ENCODE results near the gene ARHGAP6.
A peak's percentile ranks its signal among the peaks of the same experiment; 100 is the strongest.

ARHGAP6 gene

GRCh38 chrX:11336201-11336600 lies 329.5 kb downstream of the ARHGAP6 start:
- Histone ChIP-seq H3K4me3 (no peak overlapping the region), H3K36me3 (no peaks in the 10 kb centered on the region), H3K4me1 (no peaks in the 10 kb centered on the region), H3K9me3 (no peaks in the 10 kb centered on the region), H3K27ac (no peak overlapping the region), H3K27me3 (no peaks in the 10 kb centered on the region)
- intact Hi-C loops (cut with DNase I; ENCODE audit: low total_unique reads): no loop called here
- no peak for TF ChIP-seq CTCF (IDR thresholded peaks at IDR 0.05)
- DNase-seq: no peak

DNA sequence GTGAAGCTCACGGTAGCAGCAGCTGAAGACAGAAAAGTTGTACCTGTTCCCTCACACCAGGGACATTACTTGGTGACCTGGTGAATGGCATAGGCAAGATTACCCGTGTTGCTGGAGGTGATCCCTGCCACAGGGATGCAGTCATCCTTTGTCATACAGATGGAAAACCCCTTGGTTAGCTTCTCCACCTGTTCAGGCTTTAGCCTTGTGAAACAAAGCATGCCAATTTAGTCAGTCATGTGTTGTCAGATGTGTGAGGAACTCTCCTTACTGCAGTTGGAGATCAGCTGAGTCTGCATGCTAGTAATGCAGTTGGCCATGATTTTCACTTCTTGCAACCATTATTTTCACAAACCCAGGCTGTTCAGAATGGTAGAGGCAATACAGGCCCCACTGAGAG lies 331.6 kb downstream of the ARHGAP6 start:
- no peaks in the 10 kb centered on the region for H3K9me3 ChIP-seq
- H3K4me1 ChIP-seq: no peaks in the 10 kb centered on the region
- no peak for TF ChIP-seq CTCF (IDR thresholded peaks at IDR 0.05)
- no peak overlapping the region for H3K27ac ChIP-seq
- intact Hi-C loops (cut with DNase I; ENCODE audit: low total_unique reads): no loop called here
- no peak overlapping the region for H3K4me3 ChIP-seq
- DNase-seq: no peak
- H3K36me3 ChIP-seq: no peaks in the 10 kb centered on the region
- H3K27me3 ChIP-seq: no peaks in the 10 kb centered on the region

- Histone ChIP-seq H3K4me3 (no peak overlapping the region), H3K27me3 (no peaks in the 10 kb centered on the region), H3K4me1 (no peaks in the 10 kb centered on the region), H3K27ac (no peak overlapping the region), H3K9me3 (no peaks in the 10 kb centered on the region), H3K36me3 (no peaks in the 10 kb centered on the region)
- no peak for DNase-seq
- intact Hi-C loops (cut with DNase I; ENCODE audit: low total_unique reads): no loop called here
- no peak for TF ChIP-seq CTCF (IDR thresholded peaks at IDR 0.05)
These were observed 333.9 kb downstream of the ARHGAP6 start for GRCh38 chrX:11331788-11332187.

DNA sequence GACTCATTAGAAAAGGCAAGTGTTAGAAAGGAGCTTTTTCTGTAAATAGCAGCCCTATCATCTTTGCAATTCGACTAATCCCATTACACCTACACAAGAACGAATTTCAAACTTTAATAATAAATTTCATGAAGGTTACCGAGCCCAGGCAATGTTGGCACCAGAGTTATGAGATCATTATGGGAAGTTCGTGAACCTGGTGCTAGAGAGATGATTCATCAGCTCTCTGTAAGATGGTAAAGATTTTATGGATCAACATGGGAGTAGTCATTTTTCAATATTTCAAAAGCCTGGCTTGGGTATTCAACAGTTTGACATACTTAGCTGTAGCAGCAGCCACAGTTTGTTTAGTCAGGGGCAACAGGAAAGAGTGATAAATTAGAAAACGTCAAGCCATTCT lies 336.7 kb downstream of the ARHGAP6 start:
- no peaks in the 10 kb centered on the region for H3K4me1 ChIP-seq
- no peaks in the 10 kb centered on the region for H3K36me3 ChIP-seq
- DNase-seq: no peak
- H3K27me3 ChIP-seq: no peaks in the 10 kb centered on the region
- TF ChIP-seq CTCF (IDR thresholded peaks at IDR 0.05): no peak
- H3K9me3 ChIP-seq: peaks cover 0 to 6% (median 6%) of the 10 kb centered on the region in 3 donors
- intact Hi-C loops (cut with DNase I; ENCODE audit: low total_unique reads): no loop called here
- no peak overlapping the region for H3K4me3 ChIP-seq
- H3K27ac ChIP-seq: no peak overlapping the region

DNA sequence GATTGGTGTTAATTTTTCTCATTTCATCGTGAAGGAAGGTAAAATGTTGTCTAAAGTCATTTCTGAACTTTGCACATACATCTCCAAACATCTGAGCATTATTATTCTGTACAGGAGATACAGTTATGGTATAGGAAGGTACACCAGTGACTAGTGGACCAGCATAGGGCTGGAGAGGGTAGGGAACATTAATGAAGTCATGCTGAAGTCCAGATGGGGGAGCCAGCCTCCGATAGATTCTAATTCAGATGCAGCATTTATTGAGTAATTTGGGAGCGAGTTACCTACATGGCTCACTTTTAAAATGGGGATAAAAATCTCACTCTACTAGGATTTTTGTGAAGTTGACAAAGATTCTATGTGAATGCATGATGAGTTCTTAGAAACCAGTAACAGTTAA lies 337.6 kb downstream of the ARHGAP6 start:
- H3K27me3 ChIP-seq: no peaks in the 10 kb centered on the region
- H3K36me3 ChIP-seq: no peaks in the 10 kb centered on the region
- H3K27ac ChIP-seq: no peak overlapping the region
- peaks cover 0 to 13% (median 12%) of the 10 kb centered on the region in 3 donors for H3K9me3 ChIP-seq
- TF ChIP-seq CTCF (IDR thresholded peaks at IDR 0.05): no peak
- H3K4me3 ChIP-seq: no peak overlapping the region
- no peak for DNase-seq
- H3K4me1 ChIP-seq: no peaks in the 10 kb centered on the region
- intact Hi-C loops (cut with DNase I; ENCODE audit: low total_unique reads): no loop called here

DNA sequence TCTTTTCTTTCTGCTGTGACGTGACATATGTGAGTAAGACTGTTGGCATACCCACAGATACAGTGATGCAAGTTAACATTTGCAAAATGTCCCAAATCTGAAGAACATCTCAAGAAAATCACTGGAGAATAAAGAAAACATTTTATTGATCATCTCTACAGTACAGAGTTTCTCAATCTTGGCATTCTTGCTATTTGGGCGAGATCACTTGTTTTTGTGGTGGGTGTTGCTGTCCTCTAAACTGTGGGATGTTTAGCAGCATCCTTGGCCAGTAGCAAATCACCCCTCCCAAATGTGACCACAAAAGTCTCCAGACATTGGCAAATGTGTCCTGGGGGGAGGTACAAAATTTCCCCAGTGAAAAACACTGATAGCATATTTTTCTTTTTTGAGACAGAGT lies 343.7 kb downstream of the ARHGAP6 start:
- no peaks in the 10 kb centered on the region for H3K36me3 ChIP-seq
- TF ChIP-seq CTCF (IDR thresholded peaks at IDR 0.05): no peak

More for the DNA sequence above, 343.7 kb downstream of the ARHGAP6 start:
- Histone ChIP-seq H3K27me3 (no peaks in the 10 kb centered on the region), H3K4me1 (no peaks in the 10 kb centered on the region), H3K27ac (no peak overlapping the region), H3K4me3 (no peak overlapping the region), H3K9me3 (peaks cover 0 to 13% (median 12%) of the 10 kb centered on the region in 3 donors)
- intact Hi-C loops (cut with DNase I; ENCODE audit: low total_unique reads): no loop called here
- peak in 1 of 2 donors; percentile 34 for DNase-seq
